IPS-18a (cell line): ENCODE data around the gene SAMD14.
A peak's percentile ranks its signal among the peaks of the same experiment; 100 is the strongest.

Experiments
- H3K27ac ChIP-seq: one replicate; pipeline ENCODE4 v1.5.1; 2013; ENCODE audit warnings: low read length
- H3K27me3 ChIP-seq: one replicate; pipeline ENCODE4 v1.6.1; 2013; ENCODE audit warnings: mild to moderate bottlenecking, low read length; ENCODE audit not compliant: control insufficient read depth, insufficient read depth
- H3K36me3 ChIP-seq: one replicate; pipeline ENCODE4 v1.6.1; 2013; ENCODE audit warnings: low read depth, low read length; ENCODE audit not compliant: control insufficient read depth
- H3K4me1 ChIP-seq: one replicate; pipeline ENCODE4 v1.6.1; 2013; ENCODE audit warnings: low read depth, low read length; ENCODE audit not compliant: control insufficient read depth
- H3K4me3 ChIP-seq: one replicate; pipeline ENCODE4 v1.5.1; 2013; ENCODE audit warnings: low read length
- H3K9ac ChIP-seq: one replicate; pipeline ENCODE4 v1.6.1; 2013; ENCODE audit warnings: mild to moderate bottlenecking, low read length, moderate library complexity
- H3K9me3 ChIP-seq: one replicate; pipeline ENCODE4 v1.6.1; 2013; ENCODE audit warnings: low read depth, low read length; ENCODE audit not compliant: control insufficient read depth

SAMD14 gene

GRCh38 chr17:50123649-50124349 lies 6.2 kb downstream of the SAMD14 start:
- H3K9me3 ChIP-seq, result no peaks in the 10 kb centered on the region
- H3K9ac ChIP-seq, result no peak overlapping the region
- no peaks in the 10 kb centered on the region for H3K36me3 ChIP-seq
- H3K4me1 ChIP-seq, result peaks cover 25% of the 10 kb centered on the region
- H3K27me3 ChIP-seq, result peaks cover 11% of the 10 kb centered on the region
- H3K27ac ChIP-seq, result no peak overlapping the region
- H3K4me3 ChIP-seq, result no peak overlapping the region

- H3K27ac ChIP-seq, result no peak overlapping the region
- H3K4me1 ChIP-seq, result peaks cover 23% of the 10 kb centered on the region
- H3K4me3 ChIP-seq, result no peak overlapping the region
- no peaks in the 10 kb centered on the region for H3K36me3 ChIP-seq
- H3K27me3 ChIP-seq, result peaks cover 19% of the 10 kb centered on the region
- no peak overlapping the region for H3K9ac ChIP-seq
- no peaks in the 10 kb centered on the region for H3K9me3 ChIP-seq
These were observed 7.0 kb downstream of the SAMD14 start for GRCh38 chr17:50122945-50123344.

GRCh38 chr17:50120475-50121253 lies 9.3 kb downstream of the SAMD14 start:
- H3K27ac ChIP-seq, result no peak overlapping the region
- no peaks in the 10 kb centered on the region for H3K9me3 ChIP-seq
- peaks cover 27% of the 10 kb centered on the region for H3K27me3 ChIP-seq
- H3K4me1 ChIP-seq, result peaks cover 18% of the 10 kb centered on the region
- H3K4me3 ChIP-seq, result no peak overlapping the region
- no peak overlapping the region for H3K9ac ChIP-seq
- no peaks in the 10 kb centered on the region for H3K36me3 ChIP-seq

GRCh38 chr17:50118828-50119218 lies 11.1 kb downstream of the SAMD14 start:
- no peaks in the 10 kb centered on the region for H3K9me3 ChIP-seq
- no peak overlapping the region for H3K4me3 ChIP-seq
- H3K9ac ChIP-seq, result no peak overlapping the region
- H3K27me3 ChIP-seq, result peaks cover 27% of the 10 kb centered on the region
- H3K4me1 ChIP-seq, result peaks cover 16% of the 10 kb centered on the region
- no peak overlapping the region for H3K27ac ChIP-seq
- no peaks in the 10 kb centered on the region for H3K36me3 ChIP-seq

GRCh38 chr17:50118076-50118827 lies 11.7 kb downstream of the SAMD14 start:
- Histone ChIP-seq H3K9ac (no peak overlapping the region), H3K4me3 (no peak overlapping the region), H3K27ac (no peak overlapping the region), H3K9me3 (no peaks in the 10 kb centered on the region), H3K27me3 (peaks cover 27% of the 10 kb centered on the region), H3K4me1 (peaks cover 10% of the 10 kb centered on the region), H3K36me3 (no peaks in the 10 kb centered on the region)

- Histone ChIP-seq H3K4me3 (peak overlapping the region; percentile 32), H3K27ac (no peak overlapping the region), H3K27me3 (peaks cover 27% of the 10 kb centered on the region), H3K36me3 (no peaks in the 10 kb centered on the region), H3K9ac (peak overlapping the region; percentile 14), H3K4me1 (peaks cover 4% of the 10 kb centered on the region), H3K9me3 (no peaks in the 10 kb centered on the region)
These were observed 12.5 kb downstream of the SAMD14 start for GRCh38 chr17:50117202-50118051.

- Histone ChIP-seq H3K36me3 (no peaks in the 10 kb centered on the region), H3K27ac (no peak overlapping the region), H3K4me3 (no peak overlapping the region), H3K4me1 (peaks cover 8% of the 10 kb centered on the region), H3K27me3 (peaks cover 27% of the 10 kb centered on the region), H3K9me3 (no peaks in the 10 kb centered on the region), H3K9ac (no peak overlapping the region)
These were observed 14.2 kb downstream of the SAMD14 start for GRCh38 chr17:50115756-50116155.

GRCh38 chr17:50114849-50115357 lies 15.1 kb downstream of the SAMD14 start:
- Histone ChIP-seq H3K4me3 (no peak overlapping the region), H3K27ac (no peak overlapping the region), H3K9me3 (no peaks in the 10 kb centered on the region), H3K9ac (no peak overlapping the region), H3K27me3 (peaks cover 27% of the 10 kb centered on the region), H3K4me1 (peaks cover 8% of the 10 kb centered on the region), H3K36me3 (no peaks in the 10 kb centered on the region)

GRCh38 chr17:50114401-50114800 lies 15.6 kb downstream of the SAMD14 start:
- Histone ChIP-seq H3K9me3 (no peaks in the 10 kb centered on the region), H3K4me3 (no peak overlapping the region), H3K27ac (no peak overlapping the region), H3K36me3 (no peaks in the 10 kb centered on the region), H3K27me3 (peaks cover 25% of the 10 kb centered on the region), H3K4me1 (peaks cover 8% of the 10 kb centered on the region), H3K9ac (no peak overlapping the region)

- H3K9me3 ChIP-seq, result no peaks in the 10 kb centered on the region
- no peak overlapping the region for H3K27ac ChIP-seq
- peaks cover 19% of the 10 kb centered on the region for H3K27me3 ChIP-seq
- no peaks in the 10 kb centered on the region for H3K36me3 ChIP-seq
- no peak overlapping the region for H3K9ac ChIP-seq
- peaks cover 8% of the 10 kb centered on the region for H3K4me1 ChIP-seq
- H3K4me3 ChIP-seq, result no peak overlapping the region
These were observed 16.2 kb downstream of the SAMD14 start for GRCh38 chr17:50113624-50114320.
